Measurements from ENCODE around the gene MAPK8IP3. TPM values are rescaled to one million over a fixed set of nuclear protein-coding genes. Genes with fewer than 3 reads are reported as not detected.

The MAPK8IP3 gene
- total and polyA plus RNA-seq, 2 donors (not counting 1 experiment from before 2014, with no cell fraction given), result 249 to 340 TPM

DNA sequence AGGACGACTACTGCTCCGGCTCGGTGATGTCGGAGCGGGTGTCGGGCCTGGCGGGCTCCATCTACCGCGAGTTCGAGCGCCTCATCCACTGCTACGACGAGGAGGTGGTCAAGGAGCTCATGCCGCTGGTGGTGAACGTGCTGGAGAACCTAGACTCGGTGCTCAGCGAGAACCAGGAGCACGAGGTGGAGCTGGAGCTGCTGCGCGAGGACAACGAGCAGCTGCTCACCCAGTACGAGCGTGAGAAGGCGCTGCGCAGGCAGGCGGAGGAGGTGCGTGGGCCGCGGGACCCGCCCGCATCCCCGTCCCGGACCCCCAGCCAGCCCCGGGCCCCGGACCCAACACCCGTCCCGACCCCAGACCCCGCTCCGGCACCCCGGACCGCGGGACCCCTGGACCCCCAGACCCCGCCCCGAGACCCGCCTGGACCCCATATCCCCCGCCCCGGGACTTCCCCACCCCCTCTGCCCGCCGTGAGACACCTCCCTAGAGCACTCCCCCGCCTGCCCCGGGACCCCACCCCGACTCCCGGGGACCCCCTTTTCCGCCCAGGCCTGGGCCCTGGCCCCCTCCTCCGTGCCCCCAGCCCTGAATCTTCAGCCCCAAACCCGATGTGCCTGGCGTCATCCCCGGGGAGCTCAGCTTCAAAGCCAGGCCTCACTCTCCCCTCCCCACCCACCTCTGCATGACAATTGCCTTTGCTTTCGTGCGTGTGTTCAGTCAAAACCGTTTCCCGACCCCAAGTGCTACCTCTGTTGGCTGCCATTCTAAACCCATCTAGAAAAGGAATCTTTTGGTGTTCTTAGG is 594 bp downstream of the MAPK8IP3 start:
- DNase-seq (peak; percentile 61), ATAC-seq (ENCODE audit: low read depth) (peak; percentile 31)
- WGBS (ENCODE audit: insufficient coverage), result under 1% methylated on average over 44 of the region's 62 CpGs
- intact Hi-C loops (cut with micrococcal nuclease), result loop anchor here (1.0 to 5.0 kb wide), 7 partner anchors 8 to 266 kb away; partner anchors contain the start of genes CLCN7, CRAMP1, EME2 and IFT140
- ChIA-PET POLR2A (interaction anchor here (0.5 to 2.5 kb wide), 14 partner anchors 7 to 1176 kb away, joined by 3 to 15 read pairs (median 7); partner anchors contain the start of genes FAHD1, HAGH, JPT2 and NME3), CTCF (interaction anchor here (0.7 to 2.4 kb wide), 18 partner anchors 7 to 286 kb away, joined by 3 to 16 read pairs (median 4); partner anchors contain the start of genes EME2, JPT2, MRPS34 and NME3)
- Histone ChIP-seq H3K9ac (ENCODE audit: low read length) (peak overlapping the region; percentile 98), H4K20me1 (ENCODE audit: control insufficient read depth, insufficient read depth, low read length, poor library complexity, severe bottlenecking) (peaks cover 35% of the 10 kb centered on the region), H3K27me3 (replicated peaks in 1 of 4; ENCODE audit: control extremely low read depth in 1 of 4, control insufficient read depth in 3 of 4, insufficient read depth in 4 of 4, low read length in 3 of 4) (no peaks in the 10 kb centered on the region), H2AFZ (ENCODE audit: insufficient read depth, low read depth, low read length, poor library complexity, severe bottlenecking) (peak overlapping the region; percentile 82), H3K27ac (ENCODE audit: low read length in 2 of 2) (peak overlapping the region; percentile 89 to 91), H3K4me3 (ENCODE audit: control extremely low read depth in 1 of 5, extremely low read depth in 1 of 5, insufficient read depth in 1 of 5, low read depth in 2 of 5, low read length in 4 of 5) (peak overlapping the region; percentile 75 to 96 (median 96)), H3K79me2 (ENCODE audit: control insufficient read depth, insufficient read depth, low read length) (peaks cover 62% of the 10 kb centered on the region), H3K9me3 (ENCODE audit: control extremely low read depth in 1 of 3, control insufficient read depth in 2 of 3, insufficient read depth in 1 of 3, low read length in 2 of 3) (no peaks in the 10 kb centered on the region), H3K4me2 (replicated peaks; ENCODE audit: low read depth, low read length, poor library complexity, severe bottlenecking) (peak overlapping the region; percentile 94), H3K4me1 (ENCODE audit: control insufficient read depth in 2 of 2, insufficient read depth in 2 of 2, low read length in 2 of 2) (peaks cover 15 to 37% of the 10 kb centered on the region in 2 donors), H3K36me3 (replicated peaks in 1 of 2; ENCODE audit: control extremely low read depth in 1 of 2, control insufficient read depth in 1 of 2, extremely low read depth in 1 of 2, insufficient read depth in 2 of 2, low read length in 1 of 2) (peaks cover 0 to 19% of the 10 kb centered on the region in 2 experiments)
- Mint-ChIP-seq H3K4me1 (peaks cover 43% of the 10 kb centered on the region), H3K27me3 (no peaks in the 10 kb centered on the region), H3K4me3 (peak overlapping the region; percentile 98), H3K27ac (peak overlapping the region; percentile 98), H3K9me3 (ENCODE audit: insufficient read depth) (no peaks in the 10 kb centered on the region)
- no peak for TF ChIP-seq CTCF (IDR thresholded peaks at IDR 0.05)
- TF ChIP-seq EZH2 (IDR thresholded peaks at IDR 0.05; ENCODE audit: borderline replicate concordance, insufficient read depth, low read depth, low read length, poor library complexity, severe bottlenecking), result no peak
